ENCODE measurements around the gene PIK3IP1.
A peak's percentile ranks its signal among the peaks of the same experiment; 100 is the strongest.

The PIK3IP1 gene

GRCh38 chr22:31302006-31302405 lies 9.7 kb upstream of the PIK3IP1 start:
- no peak overlapping the region for H3K4me3 ChIP-seq (ENCODE audit: low read depth, low read length)
- no peak for TF ChIP-seq CTCF (IDR thresholded peaks at IDR 0.05; ENCODE audit: low read depth, low read length, missing control alignments)

GRCh38 chr22:31300896-31301295 lies 8.6 kb upstream of the PIK3IP1 start:
- no peak for TF ChIP-seq CTCF (IDR thresholded peaks at IDR 0.05; ENCODE audit: low read depth, low read length, missing control alignments)
- in situ Hi-C loops (cut with HindIII; ENCODE audit: low pct_ligation_motif_present, low sequenced_read_pairs) = no loop called here
- no peak for DNase-seq
- H3K36me3 ChIP-seq (replicated peaks) = no peaks in the 10 kb centered on the region
- no peak overlapping the region for H3K27ac ChIP-seq
- peaks cover 3% of the 10 kb centered on the region for H3K27me3 ChIP-seq (replicated peaks)
- H3K4me3 ChIP-seq (ENCODE audit: low read depth, low read length) = no peak overlapping the region

More at GRCh38 chr22:31302006-31302405, 9.7 kb upstream of the PIK3IP1 start:
- Histone ChIP-seq H3K36me3 (replicated peaks) (no peaks in the 10 kb centered on the region), H3K27me3 (replicated peaks) (peaks cover 3% of the 10 kb centered on the region), H3K27ac (no peak overlapping the region)
- no peak for DNase-seq
- in situ Hi-C loops (cut with HindIII; ENCODE audit: low pct_ligation_motif_present, low sequenced_read_pairs) = no loop called here

- no peak overlapping the region for H3K4me3 ChIP-seq (ENCODE audit: low read depth, low read length)
- H3K36me3 ChIP-seq (replicated peaks) = no peaks in the 10 kb centered on the region
- peaks cover 2% of the 10 kb centered on the region for H3K27me3 ChIP-seq (replicated peaks)
- H3K27ac ChIP-seq = peak overlapping the region; percentile 12
- TF ChIP-seq CTCF (IDR thresholded peaks at IDR 0.05; ENCODE audit: low read depth, low read length, missing control alignments) = no peak
- in situ Hi-C loops (cut with HindIII; ENCODE audit: low pct_ligation_motif_present, low sequenced_read_pairs) = no loop called here
- no peak for DNase-seq
Observed at GRCh38 chr22:31295831-31296657, 3.8 kb upstream of the PIK3IP1 start.

GRCh38 chr22:31295360-31295759 lies 3.1 kb upstream of the PIK3IP1 start:
- no peak for TF ChIP-seq CTCF (IDR thresholded peaks at IDR 0.05; ENCODE audit: low read depth, low read length, missing control alignments)
- Histone ChIP-seq H3K27me3 (replicated peaks) (no peaks in the 10 kb centered on the region), H3K36me3 (replicated peaks) (no peaks in the 10 kb centered on the region), H3K4me3 (ENCODE audit: low read depth, low read length) (no peak overlapping the region), H3K27ac (no peak overlapping the region)
- in situ Hi-C loops (cut with HindIII; ENCODE audit: low pct_ligation_motif_present, low sequenced_read_pairs) = no loop called here
- no peak for DNase-seq

- peak overlapping the region; percentile 71 for H3K4me3 ChIP-seq (ENCODE audit: low read depth, low read length)
- DNase-seq = no peak
- TF ChIP-seq CTCF (IDR thresholded peaks at IDR 0.05; ENCODE audit: low read depth, low read length, missing control alignments) = no peak
- H3K27me3 ChIP-seq (replicated peaks) = no peaks in the 10 kb centered on the region
- no peak overlapping the region for H3K27ac ChIP-seq
- peaks cover 2% of the 10 kb centered on the region for H3K36me3 ChIP-seq (replicated peaks)
- in situ Hi-C loops (cut with HindIII; ENCODE audit: low pct_ligation_motif_present, low sequenced_read_pairs) = no loop called here
Observed at GRCh38 chr22:31291481-31292235, 630 bp downstream of the PIK3IP1 start.
